ENCODE results near the gene MCM5. TPM values are rescaled to one million over a fixed set of nuclear protein-coding genes. Genes with fewer than 3 reads are reported as not detected.

MCM5 gene
- total RNA-seq, 1 donor from 2014 or later, result 80.9 TPM

DNA sequence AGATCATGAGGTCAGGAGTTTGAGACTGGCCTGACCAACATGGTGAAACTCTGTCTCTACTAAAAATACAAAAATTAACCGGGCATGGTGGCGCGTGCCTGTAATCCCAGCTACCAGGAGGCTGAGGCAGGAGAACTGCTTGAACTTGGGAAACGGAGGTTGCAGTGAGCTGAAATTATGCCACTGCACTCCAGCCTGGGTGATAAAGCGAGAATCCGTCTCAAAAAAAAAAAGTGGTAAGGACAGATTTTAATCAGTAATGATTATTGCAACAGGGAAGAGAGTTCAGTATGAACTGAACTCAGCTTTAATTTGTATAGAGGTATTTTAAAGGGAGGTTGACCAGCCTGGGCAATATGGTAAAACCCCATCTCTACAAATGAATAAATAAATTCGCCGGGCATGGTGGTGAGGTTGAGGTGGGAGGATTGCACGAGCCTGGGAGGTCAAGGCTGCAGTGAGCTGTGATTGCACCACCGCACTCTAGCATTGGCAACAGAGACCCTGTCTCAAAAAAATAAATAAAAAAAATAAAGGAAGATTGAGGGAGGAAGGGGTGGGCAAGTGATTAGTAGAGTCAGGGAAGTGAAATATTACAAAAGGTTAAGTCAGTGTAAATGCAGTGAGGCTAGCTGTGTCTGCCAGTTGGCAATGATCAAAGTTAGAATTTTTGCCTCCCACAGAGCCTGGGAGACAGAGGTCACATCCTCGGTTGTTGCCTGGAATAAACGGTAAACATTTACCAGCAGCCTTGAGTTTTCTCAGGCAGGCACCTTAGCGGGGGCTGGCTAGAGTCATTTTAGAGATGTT lies 2.6 kb upstream of the MCM5 start:
- peak overlapping the region; percentile 98 for H3K27ac Mint-ChIP-seq (ENCODE audit: unreplicated experiment)
- H3K4me1 Mint-ChIP-seq (ENCODE audit: unreplicated experiment), result peaks cover 24% of the 10 kb centered on the region
- H3K27me3 Mint-ChIP-seq (ENCODE audit: unreplicated experiment), result peaks cover 12% of the 10 kb centered on the region
- no peak overlapping the region for H3K4me3 Mint-ChIP-seq (ENCODE audit: unreplicated experiment)
- H3K36me3 Mint-ChIP-seq (ENCODE audit: low read depth, unreplicated experiment), result no peaks in the 10 kb centered on the region
- DNase-seq (ENCODE audit: low spot score), result no peak
- H3K9me3 Mint-ChIP-seq (ENCODE audit: unreplicated experiment), result no peaks in the 10 kb centered on the region
- TF ChIP-seq CTCF (IDR thresholded peaks at IDR 0.05; ENCODE audit: unreplicated experiment), result no peak

GRCh38 chr22:35398591-35398973 lies 1.4 kb upstream of the MCM5 start:
- DNase-seq (ENCODE audit: low spot score), result no peak
- no peak overlapping the region for H3K27ac Mint-ChIP-seq (ENCODE audit: unreplicated experiment)
- peaks cover 4% of the 10 kb centered on the region for H3K36me3 Mint-ChIP-seq (ENCODE audit: low read depth, unreplicated experiment)
- TF ChIP-seq CTCF (IDR thresholded peaks at IDR 0.05; ENCODE audit: unreplicated experiment), result no peak
- H3K9me3 Mint-ChIP-seq (ENCODE audit: unreplicated experiment), result no peaks in the 10 kb centered on the region
- peaks cover 14% of the 10 kb centered on the region for H3K27me3 Mint-ChIP-seq (ENCODE audit: unreplicated experiment)
- no peak overlapping the region for H3K4me3 Mint-ChIP-seq (ENCODE audit: unreplicated experiment)
- H3K4me1 Mint-ChIP-seq (ENCODE audit: unreplicated experiment), result peaks cover 28% of the 10 kb centered on the region

DNA sequence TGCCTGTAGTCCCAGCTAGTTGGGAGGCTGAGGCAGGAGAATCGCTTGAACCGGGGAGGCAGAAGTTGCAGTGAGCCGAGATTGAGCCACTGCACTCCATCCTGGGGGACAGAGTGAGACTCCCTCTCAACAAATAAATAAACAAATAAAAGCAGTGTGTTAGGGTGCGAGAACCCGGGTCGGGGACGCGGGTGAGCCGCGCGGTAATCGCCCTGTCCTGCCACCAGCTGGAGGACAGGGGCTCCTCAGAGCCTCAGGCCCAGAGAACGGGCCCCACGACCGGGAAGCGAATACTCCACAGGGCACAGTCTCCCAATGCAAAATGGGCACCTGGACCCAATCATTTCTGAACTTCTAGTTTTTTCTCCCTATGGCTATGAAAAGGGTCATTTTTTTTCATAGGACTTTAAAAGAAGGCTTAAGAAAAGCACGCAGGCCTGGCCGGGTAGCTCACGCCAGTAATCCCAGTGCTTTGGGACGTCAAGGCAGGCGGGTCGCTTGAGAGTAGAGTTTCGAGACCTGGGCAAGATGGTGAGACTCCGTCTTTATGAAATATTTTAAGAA lies 744 bp upstream of the MCM5 start:
- H3K4me1 Mint-ChIP-seq (ENCODE audit: unreplicated experiment), result peaks cover 28% of the 10 kb centered on the region
- H3K27me3 Mint-ChIP-seq (ENCODE audit: unreplicated experiment), result peaks cover 10% of the 10 kb centered on the region
- TF ChIP-seq CTCF (IDR thresholded peaks at IDR 0.05; ENCODE audit: unreplicated experiment), result no peak
- no peak for DNase-seq (ENCODE audit: low spot score)
- H3K4me3 Mint-ChIP-seq (ENCODE audit: unreplicated experiment), result peak overlapping the region; percentile 96
- H3K9me3 Mint-ChIP-seq (ENCODE audit: unreplicated experiment), result no peaks in the 10 kb centered on the region
- H3K27ac Mint-ChIP-seq (ENCODE audit: unreplicated experiment), result peak overlapping the region; percentile 93
- H3K36me3 Mint-ChIP-seq (ENCODE audit: low read depth, unreplicated experiment), result peaks cover 4% of the 10 kb centered on the region

GRCh38 chr22:35400501-35400790 lies 506 bp downstream of the MCM5 start:
- Mint-ChIP-seq H3K4me1 (ENCODE audit: unreplicated experiment) (peaks cover 28% of the 10 kb centered on the region), H3K4me3 (ENCODE audit: unreplicated experiment) (peak overlapping the region; percentile 96), H3K36me3 (ENCODE audit: low read depth, unreplicated experiment) (peaks cover 4% of the 10 kb centered on the region), H3K27ac (ENCODE audit: unreplicated experiment) (no peak overlapping the region), H3K9me3 (ENCODE audit: unreplicated experiment) (no peaks in the 10 kb centered on the region), H3K27me3 (ENCODE audit: unreplicated experiment) (peaks cover 10% of the 10 kb centered on the region)
- DNase-seq (ENCODE audit: low spot score), result peak; percentile 23
- no peak for TF ChIP-seq CTCF (IDR thresholded peaks at IDR 0.05; ENCODE audit: unreplicated experiment)

DNA sequence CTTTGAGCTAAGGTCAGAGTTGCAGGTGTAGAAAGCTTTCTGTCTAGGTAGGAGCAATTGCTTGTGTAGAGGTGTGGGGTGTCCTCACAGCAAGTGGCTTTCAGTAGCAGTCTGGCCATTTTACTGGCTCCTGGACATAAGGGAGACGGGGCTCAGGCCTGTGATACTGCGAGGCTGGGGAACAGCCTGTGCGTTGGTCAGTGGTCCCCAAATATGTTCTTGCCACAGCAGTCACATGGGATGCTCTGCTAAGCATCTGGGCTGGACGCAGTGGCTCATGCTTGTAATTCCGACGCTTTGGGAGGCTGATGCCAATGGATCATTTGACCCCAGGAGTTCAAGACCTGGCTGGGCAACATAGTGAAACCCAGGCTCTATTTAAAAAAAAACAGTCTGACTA lies 1.9 kb downstream of the MCM5 start:
- no peak for DNase-seq (ENCODE audit: low spot score)
- peaks cover 5% of the 10 kb centered on the region for H3K36me3 Mint-ChIP-seq (ENCODE audit: low read depth, unreplicated experiment)
- no peak overlapping the region for H3K27ac Mint-ChIP-seq (ENCODE audit: unreplicated experiment)
- H3K27me3 Mint-ChIP-seq (ENCODE audit: unreplicated experiment), result peaks cover 9% of the 10 kb centered on the region
- H3K4me3 Mint-ChIP-seq (ENCODE audit: unreplicated experiment), result no peak overlapping the region
- H3K4me1 Mint-ChIP-seq (ENCODE audit: unreplicated experiment), result peaks cover 27% of the 10 kb centered on the region
- no peaks in the 10 kb centered on the region for H3K9me3 Mint-ChIP-seq (ENCODE audit: unreplicated experiment)
- no peak for TF ChIP-seq CTCF (IDR thresholded peaks at IDR 0.05; ENCODE audit: unreplicated experiment)
